ENCODE data around the gene SLC12A3.

The SLC12A3 gene

GRCh38 chr16:56960681-56961281 lies 95.8 kb downstream of the SLC12A3 start:
- no peak overlapping the region for H3K4me2 ChIP-seq (ENCODE audit: insufficient read depth, low read length)
- H3K9me3 ChIP-seq (ENCODE audit: insufficient read depth, low read length, severe bottlenecking): no peaks in the 10 kb centered on the region
- no peak overlapping the region for H3K9ac ChIP-seq (ENCODE audit: low read depth, low read length)
- DNase-seq (no peak), ATAC-seq (ENCODE audit: insufficient read depth, low read depth) (no peak)
- H4K20me1 ChIP-seq (ENCODE audit: insufficient read depth, low read length): no peaks in the 10 kb centered on the region
- no peak for TF ChIP-seq CTCF (IDR thresholded peaks at IDR 0.05; ENCODE audit: borderline replicate concordance, extremely low read depth, low read length, poor library complexity, severe bottlenecking)
- TF ChIP-seq EZH2 (IDR thresholded peaks at IDR 0.05; ENCODE audit: borderline replicate concordance, low read depth, low read length, severe bottlenecking): no peak
- no peak overlapping the region for H3K27ac ChIP-seq (ENCODE audit: low read length)
- H3K79me2 ChIP-seq (ENCODE audit: insufficient read depth, low read length): no peaks in the 10 kb centered on the region
- no peak overlapping the region for H2AFZ ChIP-seq (ENCODE audit: low read depth, low read length)
- H3K27me3 ChIP-seq (ENCODE audit: insufficient read depth, low read length, poor library complexity): no peaks in the 10 kb centered on the region
- H3K36me3 ChIP-seq (ENCODE audit: insufficient read depth, low read length): no peaks in the 10 kb centered on the region
- no peaks in the 10 kb centered on the region for H3K4me1 ChIP-seq (ENCODE audit: insufficient read depth, low read length)
- H3K4me3 ChIP-seq (ENCODE audit: low read depth in 1 of 2, low read length in 2 of 2): no peak overlapping the region

GRCh38 chr16:56961386-56961785 lies 96.4 kb downstream of the SLC12A3 start:
- no peak for ATAC-seq (ENCODE audit: insufficient read depth, low read depth)
- Histone ChIP-seq H3K27ac (ENCODE audit: low read length) (no peak overlapping the region), H4K20me1 (ENCODE audit: insufficient read depth, low read length) (no peaks in the 10 kb centered on the region), H3K9ac (ENCODE audit: low read depth, low read length) (no peak overlapping the region), H3K4me2 (ENCODE audit: insufficient read depth, low read length) (no peak overlapping the region), H2AFZ (ENCODE audit: low read depth, low read length) (no peak overlapping the region), H3K9me3 (ENCODE audit: insufficient read depth, low read length, severe bottlenecking) (no peaks in the 10 kb centered on the region), H3K36me3 (ENCODE audit: insufficient read depth, low read length) (no peaks in the 10 kb centered on the region), H3K27me3 (ENCODE audit: insufficient read depth, low read length, poor library complexity) (no peaks in the 10 kb centered on the region), H3K4me1 (ENCODE audit: insufficient read depth, low read length) (no peaks in the 10 kb centered on the region), H3K4me3 (ENCODE audit: low read depth in 1 of 2, low read length in 2 of 2) (no peak overlapping the region), H3K79me2 (ENCODE audit: insufficient read depth, low read length) (no peaks in the 10 kb centered on the region)
- DNase-seq: no peak
- TF ChIP-seq CTCF (IDR thresholded peaks at IDR 0.05; ENCODE audit: borderline replicate concordance, extremely low read depth, low read length, poor library complexity, severe bottlenecking) (no peak), EZH2 (IDR thresholded peaks at IDR 0.05; ENCODE audit: borderline replicate concordance, low read depth, low read length, severe bottlenecking) (no peak)

GRCh38 chr16:56961851-56962281 lies 96.9 kb downstream of the SLC12A3 start, which contains the start of gene CETP:
Gene CETP (plus strand): TSS chr16:56961950. CDS start chr16:56961980, 30 bp downstream.
- ATAC-seq (ENCODE audit: insufficient read depth, low read depth): no peak
- no peak within 1 kb of the TSS for H3K4me2 ChIP-seq (ENCODE audit: insufficient read depth, low read length)
- no peak for DNase-seq

More at GRCh38 chr16:56961851-56962281, 96.9 kb downstream of the SLC12A3 start, which contains the start of gene CETP:
- Histone ChIP-seq H3K9ac (ENCODE audit: low read depth, low read length) (no peak within 1 kb of the TSS), H4K20me1 (ENCODE audit: insufficient read depth, low read length) (no peaks in the 10 kb centered on the region), H3K27ac (ENCODE audit: low read length) (no peak within 1 kb of the TSS), H3K79me2 (ENCODE audit: insufficient read depth, low read length) (no peaks in the 10 kb centered on the region), H3K27me3 (ENCODE audit: insufficient read depth, low read length, poor library complexity) (no peaks in the 10 kb centered on the region), H3K4me3 (ENCODE audit: low read depth in 1 of 2, low read length in 2 of 2) (no peak within 1 kb of the TSS), H2AFZ (ENCODE audit: low read depth, low read length) (no peak within 1 kb of the TSS), H3K36me3 (ENCODE audit: insufficient read depth, low read length) (no peaks in the 10 kb centered on the region), H3K9me3 (ENCODE audit: insufficient read depth, low read length, severe bottlenecking) (no peaks in the 10 kb centered on the region), H3K4me1 (ENCODE audit: insufficient read depth, low read length) (no peaks in the 10 kb centered on the region)
- TF ChIP-seq CTCF (IDR thresholded peaks at IDR 0.05; ENCODE audit: borderline replicate concordance, extremely low read depth, low read length, poor library complexity, severe bottlenecking): no peak
- no peak for TF ChIP-seq EZH2 (IDR thresholded peaks at IDR 0.05; ENCODE audit: borderline replicate concordance, low read depth, low read length, severe bottlenecking)
